Measurements from ENCODE around the gene TRIM74. TPM values are rescaled to one million over a fixed set of nuclear protein-coding genes. Genes with fewer than 3 reads are reported as not detected.

TRIM74 gene
- total and polyA plus RNA-seq, 9 of the 15 experiments (the other 6 are each of a cell fraction or from before 2014, with no cell fraction given) = not detected

DNA sequence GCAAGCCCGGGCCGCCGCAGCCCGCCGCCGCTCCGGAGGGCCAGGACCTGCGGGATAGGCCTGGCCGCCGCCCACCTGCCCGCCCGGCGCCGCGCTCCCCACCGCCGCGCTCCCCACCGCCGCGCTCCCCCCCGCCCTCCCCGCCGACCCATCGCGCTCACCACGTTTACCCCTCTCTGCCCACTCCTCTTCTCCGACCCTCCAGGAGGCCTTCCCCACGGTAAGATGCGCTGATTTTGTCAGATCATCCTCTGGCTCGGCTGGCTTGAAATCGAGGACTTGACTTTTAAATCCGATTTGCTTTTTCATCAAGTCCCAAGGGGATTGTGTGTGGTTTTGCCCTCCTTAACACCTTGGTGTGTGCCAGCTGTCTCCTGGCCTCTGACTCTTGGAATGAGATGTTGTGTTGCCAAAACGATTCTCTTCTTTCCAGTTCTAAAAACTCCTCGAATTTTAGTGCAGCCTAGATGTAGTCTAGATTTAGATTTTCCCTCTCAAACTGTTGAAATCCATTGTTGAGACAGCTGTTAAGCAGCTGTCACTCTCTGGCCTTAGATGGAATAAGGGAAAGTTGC, 43.6 kb downstream of the TRIM74 start:
- ATAC-seq (peak; percentile 61), DNase-seq (ENCODE audit: extremely low read depth in 1 of 4, low spot score in 3 of 4) (peak in 3 of 4 experiments; percentile 44 to 54 (median 50)), FAIRE-seq (no peak)
- ChIA-PET POLR2A (interaction anchor here (0.6 kb wide), 1 partner anchor 172 kb away, joined by 4 read pairs; no protein-coding TSS in a partner anchor), CTCF (ENCODE audit: low intra/inter-chr PET ratio) (no interaction called here)
- intact Hi-C loops (cut with micrococcal nuclease) (no loop called here), in situ Hi-C loops (cut with MboI) (no loop called here)
- no TSS peak for BruUV-seq (replicated peaks)
- Histone ChIP-seq H4K20me1 (replicated peaks; ENCODE audit: control insufficient read depth, insufficient read depth, low read length) (0 out of 2 replicates have a peak, but pooled peaks cover 7% of the 10 kb centered on the region), H3K4me1 (replicated peaks in 1 of 2; ENCODE audit: control insufficient read depth in 2 of 2, insufficient read depth in 2 of 2, low read length in 2 of 2) (peaks cover 6 to 15% of the 10 kb centered on the region in 2 experiments; a peak in 4 of 5 replicates), H3K36me3 (ENCODE audit: control insufficient read depth, insufficient read depth, low read length) (peaks cover 64% of the 10 kb centered on the region), H3K9ac (ENCODE audit: insufficient read depth in 1 of 2, low read depth in 2 of 2, low read length in 2 of 2) (peak overlapping the region; percentile 91 to 98), H3K79me2 (ENCODE audit: control insufficient read depth, insufficient read depth, low read length) (peaks cover 66% of the 10 kb centered on the region), H3K9me1 (ENCODE audit: control insufficient read depth, insufficient read depth, low read length) (no peaks in the 10 kb centered on the region), H3K4me3 (peak overlapping the region; percentile 56), H3K27ac (ENCODE audit: extremely low read depth, low read depth, low read length) (peak overlapping the region; percentile 95), H2AFZ (ENCODE audit: low read depth, low read length) (no peak overlapping the region; the same call in 1 of the 2 replicates), H3K9me3 (replicated peaks; ENCODE audit: control insufficient read depth, insufficient read depth, low read depth, low read length) (no peaks in the 10 kb centered on the region), H3K27me3 (ENCODE audit: control insufficient read depth in 2 of 2, insufficient read depth in 2 of 2, low read length in 2 of 2) (no peaks in the 10 kb centered on the region), H3K4me2 (ENCODE audit: insufficient read depth, low read length) (peak overlapping the region; percentile 90)
- under 1% methylated on average over 13 of the region's 35 CpGs for WGBS (ENCODE audit: insufficient coverage, low coverage, missing lambda C conversion rate)
- TF ChIP-seq CHD2 (IDR thresholded peaks at IDR 0.05; ENCODE audit: low read depth, low read length) (0 out of 2 replicates have a peak, but pooled peaks have one; percentile 11), HEY1 (CRISPR knock-in tag; IDR thresholded peaks at IDR 0.05; ENCODE audit: borderline replicate concordance) (no peak), BACH1 (tag; IDR thresholded peaks at IDR 0.05) (no peak), TEAD4 (IDR thresholded peaks at IDR 0.05; ENCODE audit: low read length) (no peak), TEAD4 (CRISPR knock-in tag; IDR thresholded peaks at IDR 0.05; ENCODE audit: borderline replicate concordance) (no peak), JUN (IDR thresholded peaks at IDR 0.05; ENCODE audit: borderline replicate concordance, low read depth, low read length) (no peak), JUN (CRISPR knock-in tag; IDR thresholded peaks at IDR 0.05; ENCODE audit: borderline replicate concordance) (no peak), HIVEP1 (CRISPR knock-in tag; IDR thresholded peaks at IDR 0.05) (no peak), FOXA3 (CRISPR knock-in tag; conservative IDR thresholded peaks at IDR 0.05 in 1 of 2, IDR thresholded peaks at IDR 0.05 in 1 of 2) (0 out of 4 replicates have a peak, but pooled peaks of 1 of the 2 experiments have one; percentile 35), SIN3A (IDR thresholded peaks at IDR 0.05; ENCODE audit: borderline replicate concordance in 2 of 2, control insufficient read depth in 1 of 2, low read depth in 2 of 2, low read length in 2 of 2) (0 out of 4 replicates have a peak, but pooled peaks of 1 of the 2 experiments have one; percentile 7)
- TF ChIP-seq, protein P1, sequence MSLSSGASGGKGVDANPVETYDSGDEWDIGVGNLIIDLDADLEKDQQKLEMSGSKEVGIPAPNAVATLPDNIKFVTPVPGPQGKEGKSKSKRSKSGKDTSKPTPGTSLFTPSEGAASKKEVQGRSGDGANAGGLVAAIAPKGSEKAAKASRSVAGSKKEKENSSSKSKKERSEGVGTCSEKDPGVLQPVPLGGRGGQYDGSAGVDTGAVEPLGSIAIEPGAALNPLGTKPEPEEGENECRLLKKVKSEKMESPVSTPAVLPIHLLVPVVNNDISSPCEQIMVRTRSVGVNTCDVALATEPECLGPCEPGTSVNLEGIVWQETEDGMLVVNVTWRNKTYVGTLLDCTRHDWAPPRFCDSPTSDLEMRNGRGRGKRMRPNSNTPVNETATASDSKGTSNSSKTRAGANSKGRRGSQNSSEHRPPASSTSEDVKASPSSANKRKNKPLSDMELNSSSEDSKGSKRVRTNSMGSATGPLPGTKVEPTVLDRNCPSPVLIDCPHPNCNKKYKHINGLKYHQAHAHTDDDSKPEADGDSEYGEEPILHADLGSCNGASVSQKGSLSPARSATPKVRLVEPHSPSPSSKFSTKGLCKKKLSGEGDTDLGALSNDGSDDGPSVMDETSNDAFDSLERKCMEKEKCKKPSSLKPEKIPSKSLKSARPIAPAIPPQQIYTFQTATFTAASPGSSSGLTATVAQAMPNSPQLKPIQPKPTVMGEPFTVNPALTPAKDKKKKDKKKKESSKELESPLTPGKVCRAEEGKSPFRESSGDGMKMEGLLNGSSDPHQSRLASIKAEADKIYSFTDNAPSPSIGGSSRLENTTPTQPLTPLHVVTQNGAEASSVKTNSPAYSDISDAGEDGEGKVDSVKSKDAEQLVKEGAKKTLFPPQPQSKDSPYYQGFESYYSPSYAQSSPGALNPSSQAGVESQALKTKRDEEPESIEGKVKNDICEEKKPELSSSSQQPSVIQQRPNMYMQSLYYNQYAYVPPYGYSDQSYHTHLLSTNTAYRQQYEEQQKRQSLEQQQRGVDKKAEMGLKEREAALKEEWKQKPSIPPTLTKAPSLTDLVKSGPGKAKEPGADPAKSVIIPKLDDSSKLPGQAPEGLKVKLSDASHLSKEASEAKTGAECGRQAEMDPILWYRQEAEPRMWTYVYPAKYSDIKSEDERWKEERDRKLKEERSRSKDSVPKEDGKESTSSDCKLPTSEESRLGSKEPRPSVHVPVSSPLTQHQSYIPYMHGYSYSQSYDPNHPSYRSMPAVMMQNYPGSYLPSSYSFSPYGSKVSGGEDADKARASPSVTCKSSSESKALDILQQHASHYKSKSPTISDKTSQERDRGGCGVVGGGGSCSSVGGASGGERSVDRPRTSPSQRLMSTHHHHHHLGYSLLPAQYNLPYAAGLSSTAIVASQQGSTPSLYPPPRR (CRISPR knock-in tag; IDR thresholded peaks at IDR 0.05; ENCODE audit: borderline replicate concordance) = no peak
- TF ChIP-seq, protein P2, sequence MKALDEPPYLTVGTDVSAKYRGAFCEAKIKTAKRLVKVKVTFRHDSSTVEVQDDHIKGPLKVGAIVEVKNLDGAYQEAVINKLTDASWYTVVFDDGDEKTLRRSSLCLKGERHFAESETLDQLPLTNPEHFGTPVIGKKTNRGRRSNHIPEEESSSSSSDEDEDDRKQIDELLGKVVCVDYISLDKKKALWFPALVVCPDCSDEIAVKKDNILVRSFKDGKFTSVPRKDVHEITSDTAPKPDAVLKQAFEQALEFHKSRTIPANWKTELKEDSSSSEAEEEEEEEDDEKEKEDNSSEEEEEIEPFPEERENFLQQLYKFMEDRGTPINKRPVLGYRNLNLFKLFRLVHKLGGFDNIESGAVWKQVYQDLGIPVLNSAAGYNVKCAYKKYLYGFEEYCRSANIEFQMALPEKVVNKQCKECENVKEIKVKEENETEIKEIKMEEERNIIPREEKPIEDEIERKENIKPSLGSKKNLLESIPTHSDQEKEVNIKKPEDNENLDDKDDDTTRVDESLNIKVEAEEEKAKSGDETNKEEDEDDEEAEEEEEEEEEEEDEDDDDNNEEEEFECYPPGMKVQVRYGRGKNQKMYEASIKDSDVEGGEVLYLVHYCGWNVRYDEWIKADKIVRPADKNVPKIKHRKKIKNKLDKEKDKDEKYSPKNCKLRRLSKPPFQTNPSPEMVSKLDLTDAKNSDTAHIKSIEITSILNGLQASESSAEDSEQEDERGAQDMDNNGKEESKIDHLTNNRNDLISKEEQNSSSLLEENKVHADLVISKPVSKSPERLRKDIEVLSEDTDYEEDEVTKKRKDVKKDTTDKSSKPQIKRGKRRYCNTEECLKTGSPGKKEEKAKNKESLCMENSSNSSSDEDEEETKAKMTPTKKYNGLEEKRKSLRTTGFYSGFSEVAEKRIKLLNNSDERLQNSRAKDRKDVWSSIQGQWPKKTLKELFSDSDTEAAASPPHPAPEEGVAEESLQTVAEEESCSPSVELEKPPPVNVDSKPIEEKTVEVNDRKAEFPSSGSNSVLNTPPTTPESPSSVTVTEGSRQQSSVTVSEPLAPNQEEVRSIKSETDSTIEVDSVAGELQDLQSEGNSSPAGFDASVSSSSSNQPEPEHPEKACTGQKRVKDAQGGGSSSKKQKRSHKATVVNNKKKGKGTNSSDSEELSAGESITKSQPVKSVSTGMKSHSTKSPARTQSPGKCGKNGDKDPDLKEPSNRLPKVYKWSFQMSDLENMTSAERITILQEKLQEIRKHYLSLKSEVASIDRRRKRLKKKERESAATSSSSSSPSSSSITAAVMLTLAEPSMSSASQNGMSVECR (CRISPR knock-in tag; IDR thresholded peaks at IDR 0.05) = peak; percentile 8; the same call in 1 of the 2 replicates

Data from K562 (cell line).